PFSK-1 (cell line): ENCODE data around the gene CHD3.

Source experiments
- FOXP2 ChIP-seq: optimal IDR thresholded peaks from 2 replicates; pipeline ENCODE3; 2011; ENCODE audit warnings: borderline replicate concordance, control low read depth, inconsistent platforms; ENCODE audit not compliant: insufficient read depth; ENCODE audit errors: extremely low read length, extremely low read depth
- POLR2AphosphoS5 ChIP-seq: IDR thresholded peaks from 2 replicates; pipeline ENCODE4 v1.6.1; 2012; ENCODE audit warnings: low read depth, mild to moderate bottlenecking, control low read depth, low read length, moderate library complexity
- SIN3A ChIP-seq: IDR thresholded peaks from 2 replicates; pipeline ENCODE4 v1.6.1; 2012; ENCODE audit warnings: mild to moderate bottlenecking, low read length, moderate library complexity, borderline replicate concordance; ENCODE audit not compliant: insufficient read depth
- TAF1 ChIP-seq: IDR thresholded peaks from 2 replicates; pipeline ENCODE4 v1.6.1; 2012; ENCODE audit warnings: low read length, control low read depth, borderline replicate concordance; ENCODE audit not compliant: insufficient read depth
- TF ChIP-seq, protein P1 (sequence below), 2 experiments: IDR thresholded peaks; 2 replicates each; pipeline versions ENCODE4 v1.6.1 to v1.8.0; 2011 to 2012; ENCODE audit warnings: low read depth in 2 of 2, low read length in 2 of 2, control low read depth in 1 of 2, inconsistent platforms in 1 of 2, mild to moderate bottlenecking in 1 of 2, moderate library complexity in 1 of 2; ENCODE audit not compliant: insufficient read depth in 1 of 2

CHD3 gene

DNA sequence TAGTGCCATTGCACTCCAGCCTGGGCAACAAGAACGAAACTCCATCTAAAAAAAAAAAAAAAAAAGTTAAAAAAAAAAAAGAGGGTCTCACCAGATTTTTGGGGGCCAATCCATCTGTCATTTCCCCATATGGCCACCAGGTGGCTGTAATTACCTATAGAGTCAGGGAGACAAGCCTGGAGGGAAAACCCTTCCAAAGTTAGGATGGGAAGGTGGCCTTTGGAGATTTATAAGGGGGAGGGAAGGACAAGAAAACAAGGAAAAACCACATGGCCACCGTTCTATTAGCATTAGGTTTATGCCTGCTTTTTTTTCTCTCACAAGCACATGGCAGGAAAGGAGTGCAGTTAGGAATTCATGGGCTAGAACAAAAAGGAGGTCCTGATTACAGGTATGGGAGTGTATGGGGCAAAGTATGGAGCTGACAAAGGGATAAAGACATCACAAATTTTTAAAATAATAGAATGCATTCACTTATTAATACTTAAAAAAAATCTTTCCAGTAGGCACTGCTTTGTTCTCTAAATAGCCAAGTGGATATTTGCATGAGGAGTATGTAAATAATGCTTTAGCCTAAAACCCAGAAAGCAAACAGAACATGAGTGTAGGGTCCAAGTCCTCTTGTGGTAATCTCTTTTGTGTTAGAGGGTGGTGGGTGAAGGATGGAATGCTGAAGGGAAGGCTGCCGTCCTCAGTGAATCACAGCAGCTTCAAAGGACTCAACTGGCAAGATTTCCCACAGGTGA, 25.7 kb upstream of the CHD3 start:
- TF ChIP-seq, protein P1, sequence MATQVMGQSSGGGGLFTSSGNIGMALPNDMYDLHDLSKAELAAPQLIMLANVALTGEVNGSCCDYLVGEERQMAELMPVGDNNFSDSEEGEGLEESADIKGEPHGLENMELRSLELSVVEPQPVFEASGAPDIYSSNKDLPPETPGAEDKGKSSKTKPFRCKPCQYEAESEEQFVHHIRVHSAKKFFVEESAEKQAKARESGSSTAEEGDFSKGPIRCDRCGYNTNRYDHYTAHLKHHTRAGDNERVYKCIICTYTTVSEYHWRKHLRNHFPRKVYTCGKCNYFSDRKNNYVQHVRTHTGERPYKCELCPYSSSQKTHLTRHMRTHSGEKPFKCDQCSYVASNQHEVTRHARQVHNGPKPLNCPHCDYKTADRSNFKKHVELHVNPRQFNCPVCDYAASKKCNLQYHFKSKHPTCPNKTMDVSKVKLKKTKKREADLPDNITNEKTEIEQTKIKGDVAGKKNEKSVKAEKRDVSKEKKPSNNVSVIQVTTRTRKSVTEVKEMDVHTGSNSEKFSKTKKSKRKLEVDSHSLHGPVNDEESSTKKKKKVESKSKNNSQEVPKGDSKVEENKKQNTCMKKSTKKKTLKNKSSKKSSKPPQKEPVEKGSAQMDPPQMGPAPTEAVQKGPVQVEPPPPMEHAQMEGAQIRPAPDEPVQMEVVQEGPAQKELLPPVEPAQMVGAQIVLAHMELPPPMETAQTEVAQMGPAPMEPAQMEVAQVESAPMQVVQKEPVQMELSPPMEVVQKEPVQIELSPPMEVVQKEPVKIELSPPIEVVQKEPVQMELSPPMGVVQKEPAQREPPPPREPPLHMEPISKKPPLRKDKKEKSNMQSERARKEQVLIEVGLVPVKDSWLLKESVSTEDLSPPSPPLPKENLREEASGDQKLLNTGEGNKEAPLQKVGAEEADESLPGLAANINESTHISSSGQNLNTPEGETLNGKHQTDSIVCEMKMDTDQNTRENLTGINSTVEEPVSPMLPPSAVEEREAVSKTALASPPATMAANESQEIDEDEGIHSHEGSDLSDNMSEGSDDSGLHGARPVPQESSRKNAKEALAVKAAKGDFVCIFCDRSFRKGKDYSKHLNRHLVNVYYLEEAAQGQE (IDR thresholded peaks at IDR 0.05; ENCODE audit: insufficient read depth in 1 of 2, low read depth in 2 of 2, low read length in 2 of 2): no peak
- TF ChIP-seq POLR2AphosphoS5: no peak
- no peak for TF ChIP-seq TAF1
- 0 out of 2 replicates have a peak, but pooled peaks have one; percentile 31 for TF ChIP-seq SIN3A

DNA sequence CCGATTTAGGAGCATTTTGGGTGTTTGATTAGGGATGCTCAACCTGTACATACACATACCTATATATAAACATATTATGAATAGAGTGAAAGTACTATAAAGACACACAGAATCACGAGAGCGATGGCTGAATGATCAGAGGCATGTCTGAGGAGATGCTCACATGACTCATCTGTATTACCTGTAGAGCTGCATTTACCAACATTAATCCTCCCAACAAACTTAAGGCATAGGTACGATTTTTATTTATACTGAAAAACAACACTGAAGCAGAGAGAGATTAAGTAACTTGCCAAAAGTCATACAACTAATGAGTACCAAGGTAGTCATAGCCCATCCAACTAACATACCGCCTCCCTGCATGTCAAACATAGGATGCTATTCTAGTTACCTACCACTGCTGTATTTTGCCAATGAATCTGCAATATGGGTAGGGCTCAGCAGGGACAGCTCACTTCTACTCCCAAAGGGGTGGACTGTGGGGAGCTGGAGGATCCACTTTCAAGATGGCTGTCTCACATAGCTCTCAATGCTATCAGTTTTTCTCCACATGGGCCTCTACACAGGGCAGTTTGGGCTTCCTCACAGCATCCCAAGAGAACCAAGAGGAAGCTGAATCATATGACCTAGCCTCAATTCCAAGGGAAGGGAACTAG, 23.5 kb upstream of the CHD3 start:
- TF ChIP-seq POLR2AphosphoS5 (no peak), SIN3A (no peak)
- TF ChIP-seq, protein P1 (IDR thresholded peaks at IDR 0.05; ENCODE audit: insufficient read depth in 1 of 2, low read depth in 2 of 2, low read length in 2 of 2): no peak

- no peak for TF ChIP-seq SIN3A
- TF ChIP-seq, protein P1 (IDR thresholded peaks at IDR 0.05; ENCODE audit: insufficient read depth in 1 of 2, low read depth in 2 of 2, low read length in 2 of 2): no peak
- no peak for TF ChIP-seq TAF1
- TF ChIP-seq FOXP2: no peak
- no peak for TF ChIP-seq POLR2AphosphoS5
Measured at GRCh38 chr17:7867881-7868329, 20.7 kb upstream of the CHD3 start.

GRCh38 chr17:7873051-7873450, 15.5 kb upstream of the CHD3 start:
- TF ChIP-seq SIN3A (no peak), TAF1 (no peak), FOXP2 (no peak), POLR2AphosphoS5 (no peak)
- TF ChIP-seq, protein P1 (IDR thresholded peaks at IDR 0.05; ENCODE audit: insufficient read depth in 1 of 2, low read depth in 2 of 2, low read length in 2 of 2): no peak
